Measurements from ENCODE around the gene CSF2. TPM values are rescaled to one million over a fixed set of nuclear protein-coding genes. Genes with fewer than 3 reads are reported as not detected.

Gene CSF2
- total RNA-seq, 1 donor from 2014 or later = not detected

DNA sequence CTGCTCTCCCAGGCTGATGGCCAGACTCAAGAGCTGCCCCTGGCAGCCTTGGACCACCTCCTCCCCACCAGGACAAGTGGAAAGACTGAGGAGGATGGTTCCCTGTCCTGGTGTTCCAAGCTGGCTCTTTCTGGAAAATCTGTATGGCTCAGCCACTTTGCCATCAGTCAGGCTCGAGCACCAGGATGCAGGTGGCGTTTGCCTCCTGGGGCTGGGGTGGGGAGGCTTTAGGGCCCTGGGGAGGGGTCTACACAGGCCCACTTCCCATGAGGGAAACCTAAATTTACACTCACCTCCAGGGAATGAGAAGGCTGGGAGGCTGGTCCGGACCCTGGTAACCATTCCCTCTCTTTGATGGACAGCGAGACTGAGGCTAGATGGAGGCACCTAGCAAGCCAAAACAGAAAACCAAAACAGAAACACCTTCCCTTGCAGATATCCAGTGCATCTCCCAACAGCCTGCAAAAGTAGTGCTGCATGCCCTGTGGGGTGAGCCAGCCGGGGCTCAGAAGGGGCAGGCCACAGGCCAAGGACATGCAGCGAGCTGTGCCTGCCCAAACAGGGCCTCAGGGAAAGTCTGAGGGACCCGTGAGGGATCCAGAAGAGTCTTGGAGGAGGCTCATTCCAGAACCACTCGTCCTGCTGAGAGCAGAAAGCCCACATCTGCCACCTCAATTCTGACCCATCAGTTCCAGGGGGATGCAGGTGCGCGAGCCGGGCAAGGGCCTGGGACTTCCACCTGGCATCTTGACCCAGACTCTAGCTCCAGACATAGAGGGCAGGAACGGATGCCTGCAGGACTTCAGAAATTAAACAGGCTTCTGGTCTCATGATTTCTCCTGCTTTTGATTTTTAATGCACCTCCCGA, 5.4 kb upstream of the CSF2 start:
- Histone ChIP-seq H3K9me3 (ENCODE audit: control insufficient read depth in 3 of 3, low read length in 3 of 3) (no peaks in the 10 kb centered on the region), H3K9ac (ENCODE audit: low read depth in 1 of 3, low read length in 3 of 3) (no peak overlapping the region), H3K27ac (ENCODE audit: low read depth, low read length) (no peak overlapping the region), H3K36me3 (ENCODE audit: control insufficient read depth in 3 of 3, insufficient read depth in 3 of 3, low read length in 3 of 3) (no peaks in the 10 kb centered on the region), H3K27me3 (ENCODE audit: control insufficient read depth in 3 of 3, insufficient read depth in 3 of 3, low read length in 3 of 3) (no peaks in the 10 kb centered on the region), H3K4me3 (ENCODE audit: low read length in 3 of 3) (no peak overlapping the region), H3K4me1 (ENCODE audit: control insufficient read depth in 3 of 3, insufficient read depth in 3 of 3, low read length in 3 of 3) (peaks cover 0 to 6% (median 0%) of the 10 kb centered on the region in 3 donors)

DNA sequence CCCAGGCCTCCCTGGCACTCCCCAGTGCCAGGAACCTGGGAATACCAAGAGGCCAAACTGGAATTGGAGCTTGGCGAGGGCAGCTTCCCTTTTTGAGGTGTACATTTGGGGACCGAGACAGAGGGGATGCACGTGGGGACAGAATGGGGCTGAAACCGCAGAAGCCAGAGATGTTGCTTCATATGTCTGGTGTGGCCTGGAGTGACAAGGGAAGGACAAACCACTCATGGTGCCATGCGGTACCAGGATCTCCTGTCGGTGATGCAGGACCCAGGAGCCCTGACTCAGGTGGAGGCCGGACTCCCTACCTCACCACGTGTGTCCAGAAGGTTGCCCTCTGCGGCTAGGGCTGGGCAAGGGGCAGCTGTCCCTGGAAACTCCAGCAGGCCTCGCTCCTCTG, 4.0 kb upstream of the CSF2 start:
- no peaks in the 10 kb centered on the region for H3K9me3 ChIP-seq (ENCODE audit: control insufficient read depth in 3 of 3, low read length in 3 of 3)
- H3K27ac ChIP-seq (ENCODE audit: low read depth, low read length) = no peak overlapping the region
- no peaks in the 10 kb centered on the region for H3K27me3 ChIP-seq (ENCODE audit: control insufficient read depth in 3 of 3, insufficient read depth in 3 of 3, low read length in 3 of 3)
- H3K4me1 ChIP-seq (ENCODE audit: control insufficient read depth in 3 of 3, insufficient read depth in 3 of 3, low read length in 3 of 3) = peaks cover 0 to 6% (median 0%) of the 10 kb centered on the region in 3 donors
- no peaks in the 10 kb centered on the region for H3K36me3 ChIP-seq (ENCODE audit: control insufficient read depth in 3 of 3, insufficient read depth in 3 of 3, low read length in 3 of 3)
- no peak overlapping the region for H3K9ac ChIP-seq (ENCODE audit: low read depth in 1 of 3, low read length in 3 of 3)
- no peak overlapping the region for H3K4me3 ChIP-seq (ENCODE audit: low read length in 3 of 3)

GRCh38 chr5:132069994-132070393, 3.6 kb upstream of the CSF2 start:
- no peaks in the 10 kb centered on the region for H3K36me3 ChIP-seq (ENCODE audit: control insufficient read depth in 3 of 3, insufficient read depth in 3 of 3, low read length in 3 of 3)
- H3K27ac ChIP-seq (ENCODE audit: low read depth, low read length) = no peak overlapping the region
- H3K4me1 ChIP-seq (ENCODE audit: control insufficient read depth in 3 of 3, insufficient read depth in 3 of 3, low read length in 3 of 3) = peaks cover 0 to 3% (median 0%) of the 10 kb centered on the region in 3 donors
- no peak overlapping the region for H3K9ac ChIP-seq (ENCODE audit: low read depth in 1 of 3, low read length in 3 of 3)
- H3K27me3 ChIP-seq (ENCODE audit: control insufficient read depth in 3 of 3, insufficient read depth in 3 of 3, low read length in 3 of 3) = no peaks in the 10 kb centered on the region
- H3K4me3 ChIP-seq (ENCODE audit: low read length in 3 of 3) = no peak overlapping the region
- H3K9me3 ChIP-seq (ENCODE audit: control insufficient read depth in 3 of 3, low read length in 3 of 3) = no peaks in the 10 kb centered on the region

DNA sequence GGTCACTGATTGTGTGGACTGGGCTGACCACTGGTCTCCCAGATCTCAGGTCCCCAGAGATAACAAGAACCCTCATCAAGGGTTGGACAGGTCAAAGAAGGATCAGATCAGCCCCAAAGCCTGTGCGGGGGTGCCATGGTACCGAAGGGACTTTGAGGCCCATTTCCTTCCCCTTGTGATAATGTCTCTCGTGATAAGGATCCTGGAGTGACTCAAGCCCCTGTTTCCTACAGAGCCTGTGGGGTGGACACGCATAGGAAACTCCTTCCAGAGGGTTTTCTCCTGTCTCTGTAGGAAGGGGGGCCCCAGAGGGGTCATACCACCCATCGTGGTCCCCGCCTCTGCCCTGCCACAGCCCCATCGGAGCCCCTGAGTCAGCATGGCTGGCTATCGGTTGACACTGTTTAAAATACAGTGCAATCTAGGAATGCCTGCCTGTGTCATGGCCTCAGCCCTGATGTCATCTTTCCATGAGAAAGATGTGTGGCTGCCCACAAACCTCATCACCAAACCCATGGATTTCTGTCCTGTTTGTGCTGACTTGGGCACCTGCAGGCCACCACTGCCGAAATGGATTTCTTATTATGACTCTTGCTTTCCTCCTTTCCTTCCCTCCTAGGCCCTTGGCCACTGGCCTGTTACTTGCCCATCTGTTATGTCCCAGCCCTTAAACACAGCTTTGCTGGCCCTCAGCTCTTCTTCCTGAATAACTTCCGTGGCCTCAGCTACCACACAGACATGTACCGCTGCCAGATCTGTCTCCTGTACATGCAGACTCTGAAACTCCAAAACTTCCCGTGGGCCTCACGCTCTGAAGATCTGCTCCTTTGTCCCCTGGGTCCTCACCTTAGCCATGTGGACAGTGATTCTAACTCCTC, 2.9 kb upstream of the CSF2 start:
- H3K36me3 ChIP-seq (ENCODE audit: control insufficient read depth in 3 of 3, insufficient read depth in 3 of 3, low read length in 3 of 3) = no peaks in the 10 kb centered on the region

GRCh38 chr5:132071338-132071707, 2.3 kb upstream of the CSF2 start:
- no peak overlapping the region for H3K27ac ChIP-seq (ENCODE audit: low read depth, low read length)
- peaks cover 0 to 3% (median 0%) of the 10 kb centered on the region in 3 donors for H3K4me1 ChIP-seq (ENCODE audit: control insufficient read depth in 3 of 3, insufficient read depth in 3 of 3, low read length in 3 of 3)
- no peaks in the 10 kb centered on the region for H3K9me3 ChIP-seq (ENCODE audit: control insufficient read depth in 3 of 3, low read length in 3 of 3)
- no peaks in the 10 kb centered on the region for H3K36me3 ChIP-seq (ENCODE audit: control insufficient read depth in 3 of 3, insufficient read depth in 3 of 3, low read length in 3 of 3)
- H3K4me3 ChIP-seq (ENCODE audit: low read length in 3 of 3) = no peak overlapping the region
- H3K9ac ChIP-seq (ENCODE audit: low read depth in 1 of 3, low read length in 3 of 3) = no peak overlapping the region
- H3K27me3 ChIP-seq (ENCODE audit: control insufficient read depth in 3 of 3, insufficient read depth in 3 of 3, low read length in 3 of 3) = no peaks in the 10 kb centered on the region

More for the DNA sequence above, 2.9 kb upstream of the CSF2 start:
- H3K9ac ChIP-seq (ENCODE audit: low read depth in 1 of 3, low read length in 3 of 3) = no peak overlapping the region
- H3K9me3 ChIP-seq (ENCODE audit: control insufficient read depth in 3 of 3, low read length in 3 of 3) = no peaks in the 10 kb centered on the region
- H3K27ac ChIP-seq (ENCODE audit: low read depth, low read length) = no peak overlapping the region
- H3K4me3 ChIP-seq (ENCODE audit: low read length in 3 of 3) = no peak overlapping the region
- peaks cover 0 to 3% (median 0%) of the 10 kb centered on the region in 3 donors for H3K4me1 ChIP-seq (ENCODE audit: control insufficient read depth in 3 of 3, insufficient read depth in 3 of 3, low read length in 3 of 3)
- no peaks in the 10 kb centered on the region for H3K27me3 ChIP-seq (ENCODE audit: control insufficient read depth in 3 of 3, insufficient read depth in 3 of 3, low read length in 3 of 3)

DNA sequence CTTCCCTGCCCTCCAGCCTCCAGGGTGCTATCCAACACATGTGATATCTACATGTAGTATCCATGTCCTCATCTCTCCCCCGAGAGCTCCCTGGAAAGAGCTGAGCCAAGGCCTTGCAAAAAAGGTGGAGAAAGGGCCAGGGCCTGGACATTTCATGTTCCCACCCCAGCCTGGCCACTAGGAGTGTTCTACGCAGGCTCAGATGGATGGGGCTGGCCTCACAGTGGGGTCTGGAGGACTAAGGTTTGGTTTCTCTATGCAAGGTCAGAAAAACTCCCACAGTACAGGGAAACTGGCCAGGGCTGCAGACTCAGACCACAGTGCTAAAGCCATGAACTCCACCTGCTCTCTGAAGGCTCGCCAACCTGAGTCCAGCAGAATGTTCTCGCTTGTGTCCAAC, 1.5 kb upstream of the CSF2 start:
- no peak overlapping the region for H3K9ac ChIP-seq (ENCODE audit: low read depth in 1 of 3, low read length in 3 of 3)
- H3K4me1 ChIP-seq (ENCODE audit: control insufficient read depth in 3 of 3, insufficient read depth in 3 of 3, low read length in 3 of 3) = peaks cover 0 to 3% (median 0%) of the 10 kb centered on the region in 3 donors
- no peaks in the 10 kb centered on the region for H3K9me3 ChIP-seq (ENCODE audit: control insufficient read depth in 3 of 3, low read length in 3 of 3)
- H3K36me3 ChIP-seq (ENCODE audit: control insufficient read depth in 3 of 3, insufficient read depth in 3 of 3, low read length in 3 of 3) = no peaks in the 10 kb centered on the region
- no peak overlapping the region for H3K27ac ChIP-seq (ENCODE audit: low read depth, low read length)
- H3K27me3 ChIP-seq (ENCODE audit: control insufficient read depth in 3 of 3, insufficient read depth in 3 of 3, low read length in 3 of 3) = no peaks in the 10 kb centered on the region
- H3K4me3 ChIP-seq (ENCODE audit: low read length in 3 of 3) = no peak overlapping the region

DNA sequence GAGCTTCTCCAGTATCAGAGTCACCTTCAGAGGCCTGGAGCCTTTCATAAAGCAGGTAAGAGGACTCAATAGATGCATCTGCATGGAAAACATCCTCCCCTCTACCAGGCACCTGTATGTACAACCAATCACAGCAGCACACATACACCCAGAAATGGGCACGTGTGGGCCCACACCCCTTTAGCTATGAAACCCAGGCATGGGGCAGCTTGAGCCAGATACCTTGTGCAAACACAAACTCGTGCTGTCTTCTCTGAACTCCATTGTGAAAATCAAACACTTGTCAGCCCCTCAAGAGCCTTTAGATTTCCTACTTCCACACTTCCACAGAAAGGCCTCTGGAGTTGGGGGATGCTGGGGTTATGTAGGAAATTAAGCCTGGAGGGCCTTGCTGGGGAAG, 1.1 kb upstream of the CSF2 start:
- H3K4me3 ChIP-seq (ENCODE audit: low read length in 3 of 3) = no peak overlapping the region
- H3K4me1 ChIP-seq (ENCODE audit: control insufficient read depth in 3 of 3, insufficient read depth in 3 of 3, low read length in 3 of 3) = peaks cover 0 to 3% (median 0%) of the 10 kb centered on the region in 3 donors
- H3K9ac ChIP-seq (ENCODE audit: low read depth in 1 of 3, low read length in 3 of 3) = no peak overlapping the region
- H3K27ac ChIP-seq (ENCODE audit: low read depth, low read length) = no peak overlapping the region
- no peaks in the 10 kb centered on the region for H3K27me3 ChIP-seq (ENCODE audit: control insufficient read depth in 3 of 3, insufficient read depth in 3 of 3, low read length in 3 of 3)
- no peaks in the 10 kb centered on the region for H3K36me3 ChIP-seq (ENCODE audit: control insufficient read depth in 3 of 3, insufficient read depth in 3 of 3, low read length in 3 of 3)
- H3K9me3 ChIP-seq (ENCODE audit: control insufficient read depth in 3 of 3, low read length in 3 of 3) = no peaks in the 10 kb centered on the region

DNA sequence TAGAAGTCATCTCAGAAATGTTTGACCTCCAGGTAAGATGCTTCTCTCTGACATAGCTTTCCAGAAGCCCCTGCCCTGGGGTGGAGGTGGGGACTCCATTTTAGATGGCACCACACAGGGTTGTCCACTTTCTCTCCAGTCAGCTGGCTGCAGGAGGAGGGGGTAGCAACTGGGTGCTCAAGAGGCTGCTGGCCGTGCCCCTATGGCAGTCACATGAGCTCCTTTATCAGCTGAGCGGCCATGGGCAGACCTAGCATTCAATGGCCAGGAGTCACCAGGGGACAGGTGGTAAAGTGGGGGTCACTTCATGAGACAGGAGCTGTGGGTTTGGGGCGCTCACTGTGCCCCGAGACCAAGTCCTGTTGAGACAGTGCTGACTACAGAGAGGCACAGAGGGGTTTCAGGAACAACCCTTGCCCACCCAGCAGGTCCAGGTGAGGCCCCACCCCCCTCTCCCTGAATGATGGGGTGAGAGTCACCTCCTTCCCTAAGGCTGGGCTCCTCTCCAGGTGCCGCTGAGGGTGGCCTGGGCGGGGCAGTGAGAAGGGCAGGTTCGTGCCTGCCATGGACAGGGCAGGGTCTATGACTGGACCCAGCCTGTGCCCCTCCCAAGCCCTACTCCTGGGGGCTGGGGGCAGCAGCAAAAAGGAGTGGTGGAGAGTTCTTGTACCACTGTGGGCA, 642 bp downstream of the CSF2 start:
- Histone ChIP-seq H3K9me3 (ENCODE audit: control insufficient read depth in 3 of 3, low read length in 3 of 3) (no peaks in the 10 kb centered on the region), H3K4me1 (ENCODE audit: control insufficient read depth in 3 of 3, insufficient read depth in 3 of 3, low read length in 3 of 3) (peaks cover 0 to 3% (median 0%) of the 10 kb centered on the region in 3 donors), H3K27ac (ENCODE audit: low read depth, low read length) (no peak overlapping the region), H3K9ac (ENCODE audit: low read depth in 1 of 3, low read length in 3 of 3) (no peak overlapping the region), H3K36me3 (ENCODE audit: control insufficient read depth in 3 of 3, insufficient read depth in 3 of 3, low read length in 3 of 3) (no peaks in the 10 kb centered on the region), H3K4me3 (ENCODE audit: low read length in 3 of 3) (no peak overlapping the region), H3K27me3 (ENCODE audit: control insufficient read depth in 3 of 3, insufficient read depth in 3 of 3, low read length in 3 of 3) (no peaks in the 10 kb centered on the region)

DNA sequence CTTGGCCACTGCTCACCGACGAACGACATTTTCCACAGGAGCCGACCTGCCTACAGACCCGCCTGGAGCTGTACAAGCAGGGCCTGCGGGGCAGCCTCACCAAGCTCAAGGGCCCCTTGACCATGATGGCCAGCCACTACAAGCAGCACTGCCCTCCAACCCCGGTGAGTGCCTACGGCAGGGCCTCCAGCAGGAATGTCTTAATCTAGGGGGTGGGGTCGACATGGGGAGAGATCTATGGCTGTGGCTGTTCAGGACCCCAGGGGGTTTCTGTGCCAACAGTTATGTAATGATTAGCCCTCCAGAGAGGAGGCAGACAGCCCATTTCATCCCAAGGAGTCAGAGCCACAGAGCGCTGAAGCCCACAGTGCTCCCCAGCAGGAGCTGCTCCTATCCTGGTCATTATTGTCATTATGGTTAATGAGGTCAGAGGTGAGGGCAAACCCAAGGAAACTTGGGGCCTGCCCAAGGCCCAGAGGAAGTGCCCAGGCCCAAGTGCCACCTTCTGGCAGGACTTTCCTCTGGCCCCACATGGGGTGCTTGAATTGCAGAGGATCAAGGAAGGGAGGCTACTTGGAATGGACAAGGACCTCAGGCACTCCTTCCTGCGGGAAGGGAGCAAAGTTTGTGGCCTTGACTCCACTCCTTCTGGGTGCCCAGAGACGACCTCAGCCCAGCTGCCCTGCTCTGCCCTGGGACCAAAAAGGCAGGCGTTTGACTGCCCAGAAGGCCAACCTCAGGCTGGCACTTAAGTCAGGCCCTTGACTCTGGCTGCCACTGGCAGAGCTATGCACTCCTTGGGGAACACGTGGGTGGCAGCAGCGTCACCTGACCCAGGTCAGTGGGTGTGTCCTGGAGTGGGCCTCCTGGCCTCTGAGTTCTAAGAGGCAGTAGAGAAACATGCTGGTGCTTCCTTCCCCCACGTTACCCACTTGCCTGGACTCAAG, 1.5 kb downstream of the CSF2 start:
- H3K27me3 ChIP-seq (ENCODE audit: control insufficient read depth in 3 of 3, insufficient read depth in 3 of 3, low read length in 3 of 3) = no peaks in the 10 kb centered on the region
- no peak overlapping the region for H3K27ac ChIP-seq (ENCODE audit: low read depth, low read length)
- no peak overlapping the region for H3K9ac ChIP-seq (ENCODE audit: low read depth in 1 of 3, low read length in 3 of 3)
- H3K4me1 ChIP-seq (ENCODE audit: control insufficient read depth in 3 of 3, insufficient read depth in 3 of 3, low read length in 3 of 3) = peaks cover 0 to 3% (median 0%) of the 10 kb centered on the region in 3 donors
- H3K4me3 ChIP-seq (ENCODE audit: low read length in 3 of 3) = no peak overlapping the region
- no peaks in the 10 kb centered on the region for H3K36me3 ChIP-seq (ENCODE audit: control insufficient read depth in 3 of 3, insufficient read depth in 3 of 3, low read length in 3 of 3)
- no peaks in the 10 kb centered on the region for H3K9me3 ChIP-seq (ENCODE audit: control insufficient read depth in 3 of 3, low read length in 3 of 3)

All from skeletal muscle tissue (tissue), 4 donors.